ENCODE results near the gene AQP11.

GRCh38 chr11:77619576-77620198, 29.9 kb downstream of the AQP11 start:
- TF ChIP-seq POLR2AphosphoS5 (IDR thresholded peaks at IDR 0.05; ENCODE audit: low read depth, low read length) (no peak), POLR2A (IDR thresholded peaks at IDR 0.05; ENCODE audit: low read depth, low read length) (no peak), SPI1 (IDR thresholded peaks at IDR 0.05; ENCODE audit: low read depth, low read length) (0 out of 2 replicates have a peak, but pooled peaks have one; percentile 4), POU2F2 (IDR thresholded peaks at IDR 0.05; ENCODE audit: low read depth, low read length) (no peak), TAF1 (IDR thresholded peaks at IDR 0.05; ENCODE audit: low read depth, low read length) (no peak), PAX5 (IDR thresholded peaks at IDR 0.05; ENCODE audit: insufficient read depth, low read length, severe bottlenecking) (no peak)

Data from GM12891 (cell line).